Ammon's horn (tissue), 1 donor: ENCODE data around the gene GAB2.
"Not testable (repeated sequence)": the region's sequence is repeated elsewhere in the genome, so short reads cannot be mapped to it uniquely, and the experiment has no call there.

ENCODE experiments used
- DNase-seq: peaks from one replicate; pipeline ENCODE4 v3.0.0-alpha.2; 2016; ENCODE audit warnings: low spot score

GAB2 gene, protein sequence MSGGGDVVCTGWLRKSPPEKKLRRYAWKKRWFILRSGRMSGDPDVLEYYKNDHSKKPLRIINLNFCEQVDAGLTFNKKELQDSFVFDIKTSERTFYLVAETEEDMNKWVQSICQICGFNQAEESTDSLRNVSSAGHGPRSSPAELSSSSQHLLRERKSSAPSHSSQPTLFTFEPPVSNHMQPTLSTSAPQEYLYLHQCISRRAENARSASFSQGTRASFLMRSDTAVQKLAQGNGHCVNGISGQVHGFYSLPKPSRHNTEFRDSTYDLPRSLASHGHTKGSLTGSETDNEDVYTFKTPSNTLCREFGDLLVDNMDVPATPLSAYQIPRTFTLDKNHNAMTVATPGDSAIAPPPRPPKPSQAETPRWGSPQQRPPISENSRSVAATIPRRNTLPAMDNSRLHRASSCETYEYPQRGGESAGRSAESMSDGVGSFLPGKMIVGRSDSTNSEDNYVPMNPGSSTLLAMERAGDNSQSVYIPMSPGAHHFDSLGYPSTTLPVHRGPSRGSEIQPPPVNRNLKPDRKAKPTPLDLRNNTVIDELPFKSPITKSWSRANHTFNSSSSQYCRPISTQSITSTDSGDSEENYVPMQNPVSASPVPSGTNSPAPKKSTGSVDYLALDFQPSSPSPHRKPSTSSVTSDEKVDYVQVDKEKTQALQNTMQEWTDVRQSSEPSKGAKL

GRCh38 chr11:78417175-78417887 lies at the start of gene GAB2:
Gene GAB2 (minus strand): TSS chr11:78417820. CDS start chr11:78417720, 100 bp downstream.
- DNase-seq: no peak

- DNase-seq: no peak
These were observed 49.8 kb upstream of the GAB2 start for GRCh38 chr11:78467370-78467769.

- DNase-seq: no peak
These were observed 47.7 kb upstream of the GAB2 start for GRCh38 chr11:78465169-78465942.

- DNase-seq: not testable (repeated sequence)
These were observed 47.2 kb upstream of the GAB2 start for GRCh38 chr11:78464787-78465168.

GRCh38 chr11:78460471-78460870 lies 42.9 kb upstream of the GAB2 start:
- no peak for DNase-seq

GRCh38 chr11:78459738-78460137 lies 42.1 kb upstream of the GAB2 start:
- DNase-seq: no peak

GRCh38 chr11:78457448-78457847 lies 39.8 kb upstream of the GAB2 start:
- no peak for DNase-seq

DNA sequence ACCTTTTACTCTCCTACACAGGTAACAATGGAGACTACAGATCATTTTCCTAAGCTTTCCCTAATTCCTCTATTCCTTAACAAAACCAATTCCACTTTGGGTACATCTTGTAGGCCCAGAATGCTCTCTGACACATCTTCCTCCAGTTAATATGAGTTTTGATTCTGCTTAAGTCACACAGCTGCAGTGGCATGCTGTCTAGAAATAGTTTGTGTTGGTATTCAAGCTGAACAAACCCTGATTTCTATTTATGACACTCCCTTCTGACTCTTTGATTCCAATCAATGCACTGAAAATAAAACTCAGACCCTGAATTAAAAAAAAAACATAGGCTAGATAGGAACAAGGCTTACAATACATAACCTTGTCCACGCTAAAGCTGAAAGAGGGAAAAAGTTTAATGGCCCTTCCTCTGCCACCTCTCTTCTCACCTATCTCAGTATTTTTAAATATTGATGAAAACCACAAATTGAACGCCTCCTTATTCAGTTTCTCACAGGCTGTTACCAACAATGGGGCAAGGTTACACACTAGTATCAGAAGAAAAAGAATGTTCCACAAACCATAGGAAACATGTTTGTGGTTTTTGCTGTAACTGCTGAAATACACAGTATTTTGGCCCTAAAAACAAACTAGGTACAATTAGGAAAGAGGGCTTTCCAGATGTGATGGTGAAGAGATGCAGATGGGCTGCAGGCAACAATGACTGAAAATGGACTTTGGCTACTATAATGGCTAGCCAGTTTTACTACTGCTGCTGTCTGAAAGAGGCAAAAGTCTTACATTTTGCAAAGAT lies 35.7 kb upstream of the GAB2 start:
- no peak for DNase-seq

- no peak for DNase-seq
These were observed 33.9 kb upstream of the GAB2 start for GRCh38 chr11:78451371-78452150.

- no peak for DNase-seq
These were observed 33.2 kb upstream of the GAB2 start for GRCh38 chr11:78450866-78451265.

- DNase-seq: no peak
These were observed 32.2 kb upstream of the GAB2 start for GRCh38 chr11:78449866-78450265.

DNA sequence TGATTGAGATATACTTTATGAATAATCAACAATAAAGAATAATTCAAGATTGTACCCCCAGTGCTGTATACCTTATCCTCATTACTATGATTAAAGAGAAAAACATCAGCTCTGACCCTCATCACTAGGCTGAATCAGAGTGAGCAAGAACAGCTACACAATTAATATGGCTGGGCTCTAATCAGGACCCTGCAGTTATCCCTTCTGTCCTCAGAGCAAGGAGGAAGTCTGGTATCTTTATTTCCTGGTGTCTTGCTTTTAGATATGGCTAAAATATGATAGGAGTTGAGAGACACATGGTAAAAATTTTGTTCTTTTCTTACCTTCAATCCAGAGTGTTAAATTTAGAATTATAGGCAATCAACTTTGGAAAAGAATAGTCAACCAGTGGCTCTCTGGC lies 28.6 kb upstream of the GAB2 start:
- no peak for DNase-seq

- DNase-seq: no peak
These were observed 27.1 kb upstream of the GAB2 start for GRCh38 chr11:78444726-78445125.

DNA sequence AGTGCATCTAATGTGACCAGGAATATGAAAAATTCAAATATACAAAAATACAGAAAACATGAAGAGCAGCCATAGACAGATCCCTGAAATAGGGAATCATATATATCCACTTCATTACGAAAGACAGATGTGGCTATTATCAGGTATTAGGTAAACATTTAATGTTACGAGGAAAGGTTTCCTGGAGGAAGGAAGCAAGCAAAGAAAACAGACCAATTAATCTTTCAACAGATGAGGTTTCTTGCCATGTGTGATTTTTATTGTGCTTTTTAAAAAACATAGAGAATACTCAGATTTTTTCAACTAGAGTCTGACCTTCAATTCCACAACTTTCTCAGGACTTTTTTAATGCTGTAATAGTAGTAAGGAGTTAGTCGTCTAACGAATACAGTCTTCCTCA lies 24.3 kb upstream of the GAB2 start:
- no peak for DNase-seq

DNA sequence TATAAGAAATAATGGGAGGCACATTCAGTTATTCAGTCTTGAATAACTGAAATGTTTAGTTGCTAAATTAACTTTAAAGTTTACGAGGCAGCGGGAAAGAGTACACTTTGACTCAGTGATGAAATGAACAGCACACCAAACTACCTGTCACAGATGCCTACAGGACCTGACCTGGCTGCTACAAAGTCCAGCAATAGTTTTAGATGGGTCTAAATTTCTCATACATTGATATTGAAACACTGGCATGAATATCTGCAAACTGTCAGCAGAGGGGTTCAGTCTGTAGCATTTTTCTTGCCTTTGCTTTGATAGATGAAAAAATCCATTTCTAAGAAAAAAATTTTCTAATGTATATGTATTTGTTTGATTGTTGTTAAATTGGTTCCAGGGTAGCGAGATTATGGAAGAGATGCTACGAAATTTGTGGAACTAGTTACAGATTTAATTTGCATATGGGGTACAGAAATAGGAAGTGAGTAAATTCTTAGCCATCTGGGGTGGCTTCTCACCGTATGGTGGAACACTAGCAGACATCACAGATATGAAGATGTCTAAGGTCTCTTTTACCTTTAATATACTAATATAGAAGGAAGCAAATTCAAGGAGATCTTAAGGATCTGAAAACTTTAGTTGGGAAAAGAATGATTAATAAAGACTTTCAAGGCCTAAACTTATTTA lies 20.8 kb upstream of the GAB2 start:
- no peak for DNase-seq

DNA sequence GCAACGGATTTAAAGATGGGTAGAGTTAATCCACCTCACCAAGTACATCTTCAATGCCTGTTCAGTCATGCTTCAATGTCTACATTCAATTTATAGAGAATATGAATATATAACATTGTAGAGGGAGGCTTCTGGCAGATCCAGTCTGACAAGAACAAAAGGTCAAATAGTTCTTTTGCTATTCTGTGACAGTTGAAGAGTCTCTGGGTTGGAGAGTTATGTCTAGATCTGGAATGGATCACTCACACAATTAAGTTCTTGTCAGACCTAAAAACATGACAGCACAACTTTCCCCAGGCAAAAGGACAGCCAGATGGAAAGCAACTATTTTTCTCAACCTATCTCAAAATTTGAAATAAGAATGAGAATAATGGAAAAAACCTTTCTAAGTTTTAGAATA lies 15.3 kb upstream of the GAB2 start:
- no peak for DNase-seq

DNA sequence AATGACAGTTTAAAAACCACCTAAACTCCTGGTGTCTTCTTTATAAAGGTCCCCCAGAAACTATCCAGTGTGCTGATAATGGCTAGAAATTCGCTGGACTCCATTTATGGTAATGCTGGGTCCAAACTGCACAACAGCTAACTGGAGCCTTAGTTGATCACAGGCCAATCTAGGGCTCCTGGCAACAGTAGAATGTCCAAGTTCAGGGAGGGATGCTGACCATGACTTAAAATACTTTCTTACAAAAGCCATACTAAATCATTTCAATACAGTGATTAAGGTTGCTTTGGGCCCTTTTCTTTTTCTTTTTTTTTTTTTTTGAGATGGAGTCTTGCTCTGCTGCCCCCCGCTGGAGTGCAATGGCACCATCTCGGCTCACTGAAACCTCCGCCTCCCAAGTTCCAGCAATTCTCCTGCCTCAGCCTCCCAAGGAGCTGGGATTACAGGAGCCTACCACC lies 14.5 kb upstream of the GAB2 start:
- DNase-seq: no peak

- DNase-seq: no peak
These were observed 12.0 kb upstream of the GAB2 start for GRCh38 chr11:78429660-78430059.

DNA sequence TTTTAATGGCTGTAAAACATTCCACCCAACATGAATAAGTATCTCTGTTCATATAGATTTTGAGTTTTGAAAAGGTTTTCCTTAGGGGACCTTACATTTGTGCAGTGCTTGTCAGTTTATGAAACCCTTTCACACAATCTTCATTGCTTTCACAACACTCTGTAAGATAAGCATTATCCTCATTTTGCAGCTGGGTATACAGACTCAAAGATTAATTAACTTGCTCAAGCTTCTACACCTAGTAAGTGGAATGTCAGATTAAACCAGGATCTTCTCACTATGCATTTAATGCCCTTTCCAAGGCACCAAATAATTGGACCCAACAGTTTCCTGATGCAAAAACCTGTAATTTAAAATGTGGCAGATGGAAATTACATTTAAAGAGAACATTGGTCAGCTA lies 11.6 kb upstream of the GAB2 start:
- no peak for DNase-seq

DNA sequence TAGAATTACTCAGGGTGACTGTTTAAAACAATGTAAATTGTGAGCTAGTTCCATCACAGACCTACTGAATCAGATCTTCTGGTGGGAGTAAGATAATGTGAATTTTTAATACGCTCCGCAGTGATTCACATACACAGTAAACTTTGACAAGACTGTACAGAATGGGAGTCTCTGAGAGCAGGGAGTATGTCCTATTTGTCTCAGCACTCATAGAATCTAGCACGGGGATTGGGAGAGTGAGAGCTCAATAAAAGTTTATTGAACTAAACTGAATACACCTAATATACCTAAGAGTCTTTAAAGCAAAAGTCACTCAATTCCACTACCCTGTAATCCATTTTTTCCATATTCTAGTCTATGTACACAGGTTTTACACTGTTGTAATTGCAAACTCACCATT lies 11.2 kb upstream of the GAB2 start:
- DNase-seq: no peak
